Gastroesophageal sphincter (tissue), 3 donors: ENCODE data around the gene CDH13.

Source experiments
- EP300 ChIP-seq: sonication (generic); formaldehyde crosslinking; IDR thresholded peaks from one replicate; pipeline ENCODE4 v1.6.1; 2017; ENCODE audit warnings: antibody characterized with exemption, mild to moderate bottlenecking
- POLR2A ChIP-seq, 2 donors: fragments of 450-650 bp; IDR thresholded peaks; one replicate each; pipeline ENCODE4 v1.6.1; 2017; ENCODE audit warnings: antibody characterized with exemption in 2 of 2, mild to moderate bottlenecking in 2 of 2, moderate library complexity in 1 of 2
- POLR2AphosphoS5 ChIP-seq: sonication (generic); formaldehyde crosslinking; IDR thresholded peaks from one replicate; pipeline ENCODE4 v1.6.1; 2017; ENCODE audit warnings: antibody characterized with exemption
- TF ChIP-seq, protein P1 (sequence below), 4 experiments: fragments of 200-600 bp in 2 of 4; fragments of 450-650 bp in 2 of 4; sonication (generic) in 1 of 4; IDR thresholded peaks; one replicate each; pipeline ENCODE4 v1.5.1; 2017 to 2019; ENCODE audit warnings: antibody characterized with exemption in 4 of 4, mild to moderate bottlenecking in 2 of 4, moderate library complexity in 2 of 4

DNA sequence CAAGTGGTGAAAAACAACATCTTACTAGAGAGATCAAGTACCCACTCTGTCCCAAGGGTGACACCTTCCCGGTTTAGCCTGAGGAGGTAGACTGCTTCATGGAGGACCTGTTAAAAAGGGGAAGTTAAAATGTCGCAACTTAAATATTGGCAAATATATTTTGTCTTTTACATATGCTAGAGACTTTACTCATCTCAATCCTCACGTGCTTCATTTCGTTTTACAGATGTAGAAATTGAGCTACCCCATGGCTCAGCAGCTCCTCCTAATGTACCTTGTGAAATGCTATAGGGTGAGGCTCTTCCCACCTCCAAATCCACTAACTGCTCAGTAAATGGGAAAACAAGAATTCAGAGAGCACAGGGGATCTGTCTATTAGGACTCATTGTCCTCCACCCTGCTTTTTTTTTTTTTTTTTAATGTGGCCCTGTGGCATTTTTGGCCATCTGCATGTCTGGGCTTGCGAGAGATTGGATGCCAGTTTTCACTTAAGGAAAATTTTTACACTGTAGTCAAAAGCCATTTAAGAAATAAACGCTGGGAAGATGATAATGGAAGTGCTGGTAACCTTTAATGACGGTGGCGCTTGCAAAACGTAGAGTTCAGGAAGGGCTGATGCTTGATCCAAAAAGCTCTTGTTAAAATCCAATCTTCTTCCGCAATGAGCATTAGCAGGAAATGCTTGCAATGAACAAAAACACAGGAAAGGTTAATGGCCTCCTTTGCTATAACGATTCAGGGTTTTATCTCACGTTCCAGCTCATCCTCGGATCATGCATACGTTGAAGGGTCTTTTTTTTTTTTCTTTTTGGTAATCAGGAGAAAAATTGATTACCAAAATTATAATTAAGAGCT is 1220.8 kb downstream of the CDH13 start:
- TF ChIP-seq, protein P1, sequence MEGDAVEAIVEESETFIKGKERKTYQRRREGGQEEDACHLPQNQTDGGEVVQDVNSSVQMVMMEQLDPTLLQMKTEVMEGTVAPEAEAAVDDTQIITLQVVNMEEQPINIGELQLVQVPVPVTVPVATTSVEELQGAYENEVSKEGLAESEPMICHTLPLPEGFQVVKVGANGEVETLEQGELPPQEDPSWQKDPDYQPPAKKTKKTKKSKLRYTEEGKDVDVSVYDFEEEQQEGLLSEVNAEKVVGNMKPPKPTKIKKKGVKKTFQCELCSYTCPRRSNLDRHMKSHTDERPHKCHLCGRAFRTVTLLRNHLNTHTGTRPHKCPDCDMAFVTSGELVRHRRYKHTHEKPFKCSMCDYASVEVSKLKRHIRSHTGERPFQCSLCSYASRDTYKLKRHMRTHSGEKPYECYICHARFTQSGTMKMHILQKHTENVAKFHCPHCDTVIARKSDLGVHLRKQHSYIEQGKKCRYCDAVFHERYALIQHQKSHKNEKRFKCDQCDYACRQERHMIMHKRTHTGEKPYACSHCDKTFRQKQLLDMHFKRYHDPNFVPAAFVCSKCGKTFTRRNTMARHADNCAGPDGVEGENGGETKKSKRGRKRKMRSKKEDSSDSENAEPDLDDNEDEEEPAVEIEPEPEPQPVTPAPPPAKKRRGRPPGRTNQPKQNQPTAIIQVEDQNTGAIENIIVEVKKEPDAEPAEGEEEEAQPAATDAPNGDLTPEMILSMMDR (IDR thresholded peaks at IDR 0.05), result no peak
- TF ChIP-seq POLR2AphosphoS5 (no peak), POLR2A (IDR thresholded peaks at IDR 0.05) (no peak), EP300 (no peak)
